Stimulated activated CD8-positive, alpha-beta memory T cell treated with anti-CD3 and anti-CD28 coated beads, Interleukin-4, amount 100 ng/mL, for 4 hours (primary cell): ENCODE measurements around the gene OR10G6.
"Not testable (repeated sequence)": the region's sequence is repeated elsewhere in the genome, so short reads cannot be mapped to it uniquely, and the experiment has no call there.

Experiments
- DNase-seq, 2 donors: peaks; one replicate each; pipeline ENCODE4 v3.0.0-alpha.2; 2020; ENCODE audit warnings: low read depth in 2 of 2, low spot score in 1 of 2

Gene OR10G6

GRCh38 chr11:123995119-123995518 is at the start of gene OR10G6:
TSS of gene OR10G6 (minus strand) at chr11:123995161. CDS start at chr11:123995161, 0 bp downstream.
- no peak for DNase-seq

GRCh38 chr11:124043420-124043819 is 48.5 kb upstream of the OR10G6 start:
- no peak for DNase-seq

- no peak for DNase-seq
Observed at GRCh38 chr11:124041254-124041653, 46.3 kb upstream of the OR10G6 start, which contains the start of gene OR10G7. TSS of gene OR10G7 (minus strand) at chr11:124041325. CDS start at chr11:124039001, 2,324 bp downstream.

DNA sequence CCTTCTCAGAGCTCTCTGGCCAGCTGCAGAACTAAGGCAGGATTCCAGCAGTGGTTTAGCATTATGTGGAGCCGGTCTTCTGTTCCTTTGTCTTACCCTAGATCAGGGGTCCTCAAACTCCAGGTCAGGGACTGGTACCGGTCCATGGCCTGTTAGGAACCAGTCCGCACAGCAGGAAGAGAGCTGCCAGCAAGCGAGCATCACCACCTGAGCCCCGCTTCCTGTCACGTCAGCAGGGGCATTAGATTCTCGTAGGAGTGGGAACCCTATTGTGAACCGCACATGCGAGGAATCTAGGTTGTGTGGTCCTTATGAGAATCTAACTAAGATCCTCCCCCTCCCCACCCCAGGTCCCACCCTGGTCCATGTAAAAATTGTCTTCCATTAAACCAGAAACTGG is 44.6 kb upstream of the OR10G6 start:
- no peak for DNase-seq

- DNase-seq, result no peak
Observed at GRCh38 chr11:124036666-124037065, 41.7 kb upstream of the OR10G6 start.

- DNase-seq, result no peak
Observed at GRCh38 chr11:124026498-124026897, 31.5 kb upstream of the OR10G6 start, which contains the start of gene OR10G8. TSS of gene OR10G8 (plus strand) at chr11:124026798. CDS start at chr11:124029623, 2,825 bp downstream.

- DNase-seq, result not testable (repeated sequence)
Observed at GRCh38 chr11:124015837-124016236, 20.9 kb upstream of the OR10G6 start.

DNA sequence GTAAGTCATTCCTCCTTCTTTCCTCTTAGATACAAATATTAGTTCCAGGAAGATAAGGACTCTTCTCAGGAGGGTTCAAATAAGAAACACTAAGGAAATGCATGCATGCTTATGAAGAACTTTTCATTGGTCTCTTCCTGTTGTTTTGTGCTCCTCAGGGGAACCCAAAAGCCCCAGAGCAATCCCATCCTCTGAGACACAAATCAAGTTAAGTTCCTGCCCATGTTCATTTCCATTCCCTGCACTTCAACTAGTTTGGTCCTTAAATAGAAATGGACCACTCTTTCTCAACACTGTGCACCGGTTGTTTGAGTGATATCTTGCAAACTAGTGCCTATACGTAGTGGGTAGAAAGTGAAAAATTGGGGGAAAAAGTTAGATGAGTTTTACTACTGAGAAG is 17.7 kb upstream of the OR10G6 start, which contains the start of gene OR10G4:
TSS of gene OR10G4 (plus strand) at position 301 of the 400 bp plus-strand sequence. CDS start 2,578 bp downstream, outside the sequence.
- DNase-seq, result no peak

- no peak for DNase-seq
Observed at GRCh38 chr11:123979311-123979710, 15.7 kb downstream of the OR10G6 start.

DNA sequence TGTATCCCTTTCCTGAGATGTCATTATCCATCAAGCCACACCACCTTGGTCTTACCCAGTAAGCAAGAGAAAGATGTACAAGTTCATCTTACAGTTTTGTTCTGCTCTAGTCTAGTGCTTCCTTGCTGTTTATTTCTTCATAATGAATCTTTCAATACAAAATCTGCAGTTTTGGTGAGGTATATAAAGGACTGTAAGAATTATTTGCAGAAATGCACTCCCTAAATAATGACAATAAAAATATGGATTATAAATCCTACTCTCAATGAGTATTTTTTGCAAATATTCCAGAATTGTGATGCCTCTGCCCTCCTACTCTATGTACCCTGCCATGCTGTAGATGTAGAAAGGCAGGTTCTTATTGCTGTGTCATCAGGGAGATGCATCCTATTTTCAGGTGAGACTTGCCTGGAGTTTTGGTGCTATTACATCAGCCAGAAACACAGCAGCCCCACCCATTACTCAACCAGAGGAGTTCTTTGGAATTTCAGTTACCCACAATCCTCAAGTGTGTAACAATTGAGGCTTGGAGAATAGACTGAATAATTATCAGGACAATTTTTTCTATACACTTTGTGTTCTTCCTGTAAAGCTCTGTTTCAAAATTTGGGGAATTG is 17.1 kb downstream of the OR10G6 start, which contains the start of gene OR10S1:
TSS of gene OR10S1 (minus strand) at position 51 of the 617 bp plus-strand sequence. CDS start 117 bp downstream, outside the sequence.
- no peak for DNase-seq

- DNase-seq, result no peak
Observed at GRCh38 chr11:123976770-123977560, 18.0 kb downstream of the OR10G6 start.

DNA sequence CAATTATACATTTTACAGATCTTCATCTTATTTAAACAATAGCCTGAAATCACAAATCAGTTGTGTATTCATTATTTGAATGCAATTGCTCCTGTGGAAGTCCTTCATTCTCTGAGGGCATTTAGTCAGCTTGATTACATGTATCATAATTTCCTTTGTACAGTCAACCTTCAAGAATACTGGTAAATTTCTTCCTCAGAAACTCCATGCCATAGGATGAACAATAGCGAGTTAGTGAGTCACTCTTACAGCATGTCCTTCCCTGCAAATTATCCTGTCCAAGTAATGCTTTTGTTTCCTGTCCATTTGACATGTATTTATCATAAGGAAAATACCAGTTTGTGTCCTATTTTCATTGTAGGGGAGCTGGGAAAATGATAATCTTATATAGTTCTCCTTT is 21.1 kb downstream of the OR10G6 start:
- no peak for DNase-seq

GRCh38 chr11:123956752-123957151 is 38.2 kb downstream of the OR10G6 start:
- no peak for DNase-seq

DNA sequence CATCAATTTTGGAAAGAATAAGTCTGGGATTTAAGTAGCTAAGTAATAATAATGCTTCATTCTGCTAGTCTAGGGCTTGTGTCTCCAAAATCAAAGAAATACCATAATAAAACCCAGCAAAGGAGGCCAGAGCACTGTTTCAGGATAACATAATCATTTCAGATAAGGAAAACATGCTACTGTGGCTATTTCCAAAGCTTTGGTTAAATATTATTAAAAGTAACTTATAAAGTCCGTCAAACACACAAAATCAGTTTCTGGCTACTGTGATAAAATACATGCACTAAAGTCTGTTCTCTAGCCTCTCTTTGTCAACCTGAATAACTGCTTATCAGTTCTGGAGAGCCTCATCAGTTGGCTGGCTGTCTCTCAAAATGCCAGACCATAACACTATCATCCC is 49.8 kb downstream of the OR10G6 start:
- no peak for DNase-seq
